Measurements from ENCODE around the gene PAN3.

PAN3 gene

GRCh38 chr13:28159057-28159456, 20.7 kb downstream of the PAN3 start:
- H3K36me3 Mint-ChIP-seq: peaks cover 23% of the 10 kb centered on the region
- ATAC-seq (ENCODE audit: low read depth) (no peak), DNase-seq (ENCODE audit: low spot score in 2 of 2) (no peak)
- H3K4me1 Mint-ChIP-seq: peaks cover 25% of the 10 kb centered on the region
- no peak overlapping the region for H3K4me3 Mint-ChIP-seq
- no peak overlapping the region for H3K27ac Mint-ChIP-seq
- no peaks in the 10 kb centered on the region for H3K27me3 Mint-ChIP-seq
- H3K9me3 Mint-ChIP-seq: peaks cover 4% of the 10 kb centered on the region

- DNase-seq (ENCODE audit: low spot score in 2 of 2) (no peak), ATAC-seq (ENCODE audit: low read depth) (no peak)
- peaks cover 4% of the 10 kb centered on the region for H3K9me3 Mint-ChIP-seq
Measured at GRCh38 chr13:28161370-28161769, 23.0 kb downstream of the PAN3 start.

GRCh38 chr13:28163587-28163986, 25.2 kb downstream of the PAN3 start:
- Mint-ChIP-seq H3K4me1 (peaks cover 38% of the 10 kb centered on the region), H3K36me3 (peaks cover 9% of the 10 kb centered on the region), H3K9me3 (no peaks in the 10 kb centered on the region), H3K4me3 (no peak overlapping the region), H3K27ac (no peak overlapping the region), H3K27me3 (no peaks in the 10 kb centered on the region)
- DNase-seq (ENCODE audit: low spot score in 2 of 2) (no peak), ATAC-seq (ENCODE audit: low read depth) (no peak)

More at GRCh38 chr13:28161370-28161769, 23.0 kb downstream of the PAN3 start:
- H3K27ac Mint-ChIP-seq: peak overlapping the region; percentile 78
- H3K4me1 Mint-ChIP-seq: peaks cover 34% of the 10 kb centered on the region
- peaks cover 21% of the 10 kb centered on the region for H3K36me3 Mint-ChIP-seq
- no peak overlapping the region for H3K4me3 Mint-ChIP-seq
- H3K27me3 Mint-ChIP-seq: no peaks in the 10 kb centered on the region

- H3K4me1 Mint-ChIP-seq: peaks cover 26% of the 10 kb centered on the region
- ATAC-seq (ENCODE audit: low read depth): no peak
- no peak overlapping the region for H3K27ac Mint-ChIP-seq
- no peak overlapping the region for H3K4me3 Mint-ChIP-seq
- H3K9me3 Mint-ChIP-seq: no peaks in the 10 kb centered on the region
- peaks cover 8% of the 10 kb centered on the region for H3K36me3 Mint-ChIP-seq
- no peaks in the 10 kb centered on the region for H3K27me3 Mint-ChIP-seq
- no peak for DNase-seq (ENCODE audit: low spot score in 2 of 2)
Measured at GRCh38 chr13:28166257-28166656, 27.9 kb downstream of the PAN3 start.

- Mint-ChIP-seq H3K27me3 (no peaks in the 10 kb centered on the region), H3K4me1 (peaks cover 25% of the 10 kb centered on the region), H3K36me3 (peaks cover 19% of the 10 kb centered on the region), H3K27ac (no peak overlapping the region), H3K9me3 (no peaks in the 10 kb centered on the region), H3K4me3 (no peak overlapping the region)
- no peak for DNase-seq (ENCODE audit: low spot score in 2 of 2)
- no peak for ATAC-seq (ENCODE audit: low read depth)
Measured at GRCh38 chr13:28171266-28171665, 32.9 kb downstream of the PAN3 start.

GRCh38 chr13:28172947-28173346, 34.6 kb downstream of the PAN3 start:
- peak overlapping the region; percentile 68 for H3K27ac Mint-ChIP-seq
- no peaks in the 10 kb centered on the region for H3K27me3 Mint-ChIP-seq
- no peaks in the 10 kb centered on the region for H3K9me3 Mint-ChIP-seq
- no peak overlapping the region for H3K4me3 Mint-ChIP-seq
- H3K4me1 Mint-ChIP-seq: peaks cover 20% of the 10 kb centered on the region
- H3K36me3 Mint-ChIP-seq: peaks cover 20% of the 10 kb centered on the region
- DNase-seq (ENCODE audit: low spot score in 2 of 2) (no peak), ATAC-seq (ENCODE audit: low read depth) (no peak)

GRCh38 chr13:28173793-28174192, 35.4 kb downstream of the PAN3 start:
- Mint-ChIP-seq H3K36me3 (peaks cover 20% of the 10 kb centered on the region), H3K4me1 (peaks cover 18% of the 10 kb centered on the region), H3K27me3 (no peaks in the 10 kb centered on the region), H3K27ac (no peak overlapping the region), H3K9me3 (no peaks in the 10 kb centered on the region), H3K4me3 (no peak overlapping the region)
- DNase-seq (ENCODE audit: low spot score in 2 of 2): no peak
- ATAC-seq (ENCODE audit: low read depth): no peak

- no peak for ATAC-seq (ENCODE audit: low read depth)
- no peak for DNase-seq (ENCODE audit: low spot score in 2 of 2)
- no peak overlapping the region for H3K4me3 Mint-ChIP-seq
- no peaks in the 10 kb centered on the region for H3K27me3 Mint-ChIP-seq
- no peak overlapping the region for H3K27ac Mint-ChIP-seq
- no peaks in the 10 kb centered on the region for H3K9me3 Mint-ChIP-seq
- peaks cover 19% of the 10 kb centered on the region for H3K4me1 Mint-ChIP-seq
- peaks cover 14% of the 10 kb centered on the region for H3K36me3 Mint-ChIP-seq
Measured at GRCh38 chr13:28177327-28177726, 39.0 kb downstream of the PAN3 start.

- no peak overlapping the region for H3K4me3 Mint-ChIP-seq
- DNase-seq (ENCODE audit: low spot score in 2 of 2): no peak
- no peaks in the 10 kb centered on the region for H3K9me3 Mint-ChIP-seq
- peaks cover 14% of the 10 kb centered on the region for H3K36me3 Mint-ChIP-seq
- ATAC-seq (ENCODE audit: low read depth): no peak
- peaks cover 14% of the 10 kb centered on the region for H3K4me1 Mint-ChIP-seq
- H3K27ac Mint-ChIP-seq: no peak overlapping the region
- no peaks in the 10 kb centered on the region for H3K27me3 Mint-ChIP-seq
Measured at GRCh38 chr13:28177877-28178276, 39.5 kb downstream of the PAN3 start.

- Mint-ChIP-seq H3K4me3 (no peak overlapping the region), H3K27me3 (no peaks in the 10 kb centered on the region), H3K9me3 (no peaks in the 10 kb centered on the region), H3K27ac (no peak overlapping the region), H3K4me1 (peaks cover 12% of the 10 kb centered on the region), H3K36me3 (peaks cover 11% of the 10 kb centered on the region)
- DNase-seq (ENCODE audit: low spot score in 2 of 2) (no peak), ATAC-seq (ENCODE audit: low read depth) (no peak)
Measured at GRCh38 chr13:28179974-28180373, 41.6 kb downstream of the PAN3 start.

GRCh38 chr13:28181413-28181812, 43.1 kb downstream of the PAN3 start:
- no peak for ATAC-seq (ENCODE audit: low read depth)
- no peaks in the 10 kb centered on the region for H3K9me3 Mint-ChIP-seq
- no peak overlapping the region for H3K4me3 Mint-ChIP-seq
- H3K27ac Mint-ChIP-seq: peak overlapping the region; percentile 31
- H3K36me3 Mint-ChIP-seq: peaks cover 7% of the 10 kb centered on the region
- DNase-seq (ENCODE audit: low spot score in 2 of 2): no peak
- H3K27me3 Mint-ChIP-seq: no peaks in the 10 kb centered on the region
- H3K4me1 Mint-ChIP-seq: peaks cover 12% of the 10 kb centered on the region

- Mint-ChIP-seq H3K36me3 (peaks cover 7% of the 10 kb centered on the region), H3K9me3 (no peaks in the 10 kb centered on the region), H3K27me3 (no peaks in the 10 kb centered on the region), H3K4me3 (no peak overlapping the region), H3K4me1 (peaks cover 12% of the 10 kb centered on the region), H3K27ac (no peak overlapping the region)
- ATAC-seq (ENCODE audit: low read depth) (no peak), DNase-seq (ENCODE audit: low spot score in 2 of 2) (no peak)
Measured at GRCh38 chr13:28185256-28185655, 46.9 kb downstream of the PAN3 start.

GRCh38 chr13:28199089-28199488, 60.7 kb downstream of the PAN3 start:
- DNase-seq (ENCODE audit: low spot score in 2 of 2) (no peak), ATAC-seq (ENCODE audit: low read depth) (no peak)
- H3K9me3 Mint-ChIP-seq: no peaks in the 10 kb centered on the region
- no peak overlapping the region for H3K4me3 Mint-ChIP-seq
- H3K36me3 Mint-ChIP-seq: peaks cover 25% of the 10 kb centered on the region
- no peaks in the 10 kb centered on the region for H3K27me3 Mint-ChIP-seq
- no peak overlapping the region for H3K27ac Mint-ChIP-seq
- peaks cover 6% of the 10 kb centered on the region for H3K4me1 Mint-ChIP-seq

- DNase-seq (ENCODE audit: low spot score in 2 of 2) (no peak), ATAC-seq (ENCODE audit: low read depth) (no peak)
- no peaks in the 10 kb centered on the region for H3K9me3 Mint-ChIP-seq
- H3K36me3 Mint-ChIP-seq: peaks cover 32% of the 10 kb centered on the region
- H3K4me3 Mint-ChIP-seq: no peak overlapping the region
- no peaks in the 10 kb centered on the region for H3K27me3 Mint-ChIP-seq
- H3K4me1 Mint-ChIP-seq: peaks cover 24% of the 10 kb centered on the region
- H3K27ac Mint-ChIP-seq: peak overlapping the region; percentile 78
Measured at GRCh38 chr13:28204043-28204442, 65.7 kb downstream of the PAN3 start.

- ATAC-seq (ENCODE audit: low read depth) (no peak), DNase-seq (ENCODE audit: low spot score in 2 of 2) (no peak)
- Mint-ChIP-seq H3K27ac (peak overlapping the region; percentile 58), H3K9me3 (no peaks in the 10 kb centered on the region), H3K36me3 (peaks cover 36% of the 10 kb centered on the region), H3K27me3 (no peaks in the 10 kb centered on the region), H3K4me1 (peaks cover 26% of the 10 kb centered on the region), H3K4me3 (peak overlapping the region; percentile 12)
Measured at GRCh38 chr13:28204690-28205443, 66.5 kb downstream of the PAN3 start.
